Measurements from ENCODE around the gene FZD10. TPM values are rescaled to one million over a fixed set of nuclear protein-coding genes. Genes with fewer than 3 reads are reported as not detected.

FZD10 gene
- total RNA-seq, 2 donors from 2014 or later: under 0.01 to 0.52 TPM

DNA sequence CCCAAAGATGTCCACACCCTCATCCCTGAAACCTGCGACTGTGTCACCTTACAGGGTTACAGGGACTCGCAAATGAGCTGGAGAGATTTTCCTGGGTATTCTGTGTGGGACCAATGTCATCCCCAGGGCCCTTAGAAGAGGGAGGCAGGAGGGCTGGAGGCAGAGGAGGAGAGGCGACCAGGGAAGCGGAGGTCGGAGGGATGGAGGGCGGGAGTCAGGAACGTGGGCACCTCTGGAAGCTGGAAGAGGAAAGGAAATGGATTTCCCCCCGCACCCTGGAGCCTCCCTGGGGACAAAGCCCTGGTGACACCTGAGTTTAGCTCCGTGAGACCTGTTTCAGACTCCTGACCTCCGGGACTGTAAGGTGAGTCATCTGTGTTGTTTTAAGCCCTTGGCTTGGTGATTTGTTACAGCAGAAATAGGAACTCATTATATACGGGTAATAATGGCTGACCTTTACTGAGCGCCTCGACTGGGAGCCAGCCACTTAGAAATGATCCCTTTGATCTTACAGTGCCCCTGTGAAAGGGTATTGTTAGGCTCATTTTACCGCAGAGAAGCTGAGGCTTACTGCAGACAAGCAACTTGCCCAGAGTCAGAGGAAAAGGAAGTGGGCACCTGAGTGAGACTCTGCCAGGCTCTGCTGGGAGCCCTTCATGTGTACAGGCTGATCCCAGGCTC is 29.3 kb upstream of the FZD10 start:
- Histone ChIP-seq H3K4me1 (no peaks in the 10 kb centered on the region), H3K4me3 (no peak overlapping the region), H3K36me3 (replicated peaks in 1 of 2; ENCODE audit: insufficient read depth in 1 of 2, low read depth in 2 of 2) (no peaks in the 10 kb centered on the region), H3K27ac (no peak overlapping the region), H3K9me3 (peaks cover 0 to 5% (median 0%) of the 10 kb centered on the region in 3 donors), H3K27me3 (no peaks in the 10 kb centered on the region)
- intact Hi-C loops (cut with DNase I): no loop called here
- TF ChIP-seq, protein P1, sequence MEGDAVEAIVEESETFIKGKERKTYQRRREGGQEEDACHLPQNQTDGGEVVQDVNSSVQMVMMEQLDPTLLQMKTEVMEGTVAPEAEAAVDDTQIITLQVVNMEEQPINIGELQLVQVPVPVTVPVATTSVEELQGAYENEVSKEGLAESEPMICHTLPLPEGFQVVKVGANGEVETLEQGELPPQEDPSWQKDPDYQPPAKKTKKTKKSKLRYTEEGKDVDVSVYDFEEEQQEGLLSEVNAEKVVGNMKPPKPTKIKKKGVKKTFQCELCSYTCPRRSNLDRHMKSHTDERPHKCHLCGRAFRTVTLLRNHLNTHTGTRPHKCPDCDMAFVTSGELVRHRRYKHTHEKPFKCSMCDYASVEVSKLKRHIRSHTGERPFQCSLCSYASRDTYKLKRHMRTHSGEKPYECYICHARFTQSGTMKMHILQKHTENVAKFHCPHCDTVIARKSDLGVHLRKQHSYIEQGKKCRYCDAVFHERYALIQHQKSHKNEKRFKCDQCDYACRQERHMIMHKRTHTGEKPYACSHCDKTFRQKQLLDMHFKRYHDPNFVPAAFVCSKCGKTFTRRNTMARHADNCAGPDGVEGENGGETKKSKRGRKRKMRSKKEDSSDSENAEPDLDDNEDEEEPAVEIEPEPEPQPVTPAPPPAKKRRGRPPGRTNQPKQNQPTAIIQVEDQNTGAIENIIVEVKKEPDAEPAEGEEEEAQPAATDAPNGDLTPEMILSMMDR (IDR thresholded peaks at IDR 0.05): no peak
- no peak for TF ChIP-seq POLR2A (IDR thresholded peaks at IDR 0.05)
- WGBS, 2 donors: 45 to 46% methylated on average over 8 to 14 of the region's 14 CpGs
- DNase-seq (no peak), ATAC-seq (no peak)

DNA sequence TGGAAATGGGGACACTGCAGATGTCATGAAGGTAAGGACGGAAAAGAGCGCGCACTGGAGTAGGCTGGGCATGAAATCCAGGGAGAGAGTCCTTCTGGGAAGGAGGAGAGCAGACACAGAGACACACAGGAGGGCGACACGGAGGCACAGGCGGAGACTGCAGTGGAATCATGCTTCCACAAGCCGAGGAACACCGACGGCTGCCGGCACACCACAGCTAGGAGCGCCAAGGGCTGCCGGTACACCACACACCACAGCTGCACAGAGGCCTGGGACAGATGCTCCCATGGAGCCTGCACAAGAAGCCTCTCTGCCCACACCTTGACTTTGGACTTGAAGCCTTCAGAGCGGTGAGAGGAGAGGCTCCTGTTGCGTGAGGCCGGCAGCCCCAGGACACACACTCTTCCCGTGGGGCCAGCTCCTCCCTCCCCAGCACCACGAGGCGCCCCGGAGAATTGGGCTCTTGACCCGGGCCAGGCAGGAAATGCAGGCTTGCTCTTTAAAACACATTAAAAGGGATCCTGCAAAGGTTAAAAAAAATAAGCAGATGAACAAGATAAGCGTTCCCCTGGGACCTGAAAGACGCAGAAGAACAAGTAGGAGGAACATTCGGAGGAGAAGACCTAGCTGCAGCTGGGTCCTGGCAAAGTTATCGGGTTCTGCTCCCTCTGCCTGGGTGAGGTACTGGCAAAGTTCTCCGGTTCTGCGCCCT is 28.3 kb upstream of the FZD10 start:
- Histone ChIP-seq H3K4me1 (no peaks in the 10 kb centered on the region), H3K27ac (no peak overlapping the region), H3K27me3 (no peaks in the 10 kb centered on the region), H3K36me3 (replicated peaks in 1 of 2; ENCODE audit: insufficient read depth in 1 of 2, low read depth in 2 of 2) (no peaks in the 10 kb centered on the region), H3K4me3 (no peak overlapping the region), H3K9me3 (peaks cover 0 to 4% (median 0%) of the 10 kb centered on the region in 3 donors)
- intact Hi-C loops (cut with DNase I): no loop called here
- TF ChIP-seq, protein P1 (IDR thresholded peaks at IDR 0.05): no peak
- no peak for TF ChIP-seq POLR2A (IDR thresholded peaks at IDR 0.05)
- no peak for DNase-seq
- ATAC-seq: no peak
- 49 to 65% methylated on average over 23 to 26 of the region's 26 CpGs for WGBS, 2 donors

DNA sequence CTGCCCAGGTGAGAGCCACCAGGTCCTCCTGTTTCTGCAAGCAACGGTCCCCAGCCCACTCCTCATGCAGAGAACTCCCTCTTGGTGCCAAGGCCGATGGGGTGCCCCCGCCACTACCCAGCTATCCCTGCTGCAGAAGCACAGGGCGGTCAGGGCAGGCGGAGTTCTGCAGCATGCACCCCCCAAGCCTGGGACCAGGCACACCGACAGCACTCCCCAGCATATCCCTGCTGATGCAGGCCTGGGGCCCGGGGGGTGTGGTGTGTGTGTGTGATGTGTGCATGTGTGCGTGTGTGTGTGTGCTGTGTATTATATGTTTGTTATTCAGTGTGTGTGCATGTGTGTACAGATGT is 27.7 kb upstream of the FZD10 start:
- no peak for DNase-seq
- H3K27me3 ChIP-seq: no peaks in the 10 kb centered on the region
- no peak overlapping the region for H3K27ac ChIP-seq
- WGBS, 2 donors: 50 to 61% methylated on average over 1 to 8 of the region's 8 CpGs
- H3K4me1 ChIP-seq: no peaks in the 10 kb centered on the region
- ATAC-seq: no peak
- no peaks in the 10 kb centered on the region for H3K36me3 ChIP-seq (replicated peaks in 1 of 2; ENCODE audit: insufficient read depth in 1 of 2, low read depth in 2 of 2)
- intact Hi-C loops (cut with DNase I): no loop called here
- H3K9me3 ChIP-seq: no peaks in the 10 kb centered on the region
- TF ChIP-seq, protein P1 (IDR thresholded peaks at IDR 0.05): no peak
- no peak for TF ChIP-seq POLR2A (IDR thresholded peaks at IDR 0.05)
- no peak overlapping the region for H3K4me3 ChIP-seq

DNA sequence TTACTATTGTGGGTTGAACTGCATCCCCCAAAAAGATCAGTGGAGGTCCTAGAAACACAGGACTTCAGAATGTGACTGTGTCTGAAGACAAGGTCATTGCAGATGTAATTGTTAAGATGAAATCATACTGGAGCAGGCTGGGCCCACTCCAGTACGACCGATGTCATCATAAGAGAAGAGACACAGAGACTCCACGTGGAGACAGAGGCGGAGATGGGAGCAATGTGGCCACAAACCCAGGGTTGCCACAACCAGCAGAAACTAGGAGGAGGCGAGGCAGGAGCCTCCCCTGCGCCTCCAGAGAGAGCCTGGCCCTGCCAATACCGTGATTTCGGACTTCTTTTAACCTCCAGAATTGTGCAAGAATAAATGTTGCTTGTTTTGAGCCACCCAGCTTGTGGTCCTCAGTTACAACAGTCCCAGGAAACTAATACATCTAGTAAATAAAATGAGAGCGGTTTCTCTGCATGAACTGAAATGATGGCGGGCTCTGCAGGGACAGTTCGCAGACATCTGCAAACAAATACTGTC is 25.7 kb upstream of the FZD10 start:
- intact Hi-C loops (cut with DNase I): no loop called here
- DNase-seq (no peak), ATAC-seq (no peak)
- no peaks in the 10 kb centered on the region for H3K36me3 ChIP-seq (replicated peaks in 1 of 2; ENCODE audit: insufficient read depth in 1 of 2, low read depth in 2 of 2)
- no peak overlapping the region for H3K4me3 ChIP-seq
- no peaks in the 10 kb centered on the region for H3K27me3 ChIP-seq
- no peaks in the 10 kb centered on the region for H3K9me3 ChIP-seq
- TF ChIP-seq POLR2A (IDR thresholded peaks at IDR 0.05): no peak
- TF ChIP-seq, protein P1 (IDR thresholded peaks at IDR 0.05): no peak
- no peaks in the 10 kb centered on the region for H3K4me1 ChIP-seq
- H3K27ac ChIP-seq: no peak overlapping the region
- WGBS, 2 donors: 57 to 69% methylated on average over 11 of the region's 11 CpGs

All from body of pancreas (tissue), 4 donors.